Non-pigmented ciliary epithelial cell (primary cell): ENCODE measurements around the gene PRKCH.

Source experiments
- DNase-seq: peaks from one replicate; pipeline ENCODE4 v3.0.0-alpha.2; 2010; ENCODE audit warnings: low read depth

The PRKCH gene

GRCh38 chr14:61368114-61368710, 46.8 kb downstream of the PRKCH start:
- no peak for DNase-seq

- DNase-seq: no peak
Measured at GRCh38 chr14:61368781-61369453, 47.5 kb downstream of the PRKCH start.

- DNase-seq: no peak
Measured at GRCh38 chr14:61369454-61369810, 48.1 kb downstream of the PRKCH start.

GRCh38 chr14:61372379-61372778, 51.0 kb downstream of the PRKCH start:
- no peak for DNase-seq

GRCh38 chr14:61372842-61373555, 51.6 kb downstream of the PRKCH start:
- no peak for DNase-seq

GRCh38 chr14:61374284-61374683, 52.9 kb downstream of the PRKCH start:
- no peak for DNase-seq

- DNase-seq: no peak
Measured at GRCh38 chr14:61375218-61375617, 53.8 kb downstream of the PRKCH start.

- no peak for DNase-seq
Measured at GRCh38 chr14:61376314-61376713, 54.9 kb downstream of the PRKCH start.

GRCh38 chr14:61377749-61378148, 56.4 kb downstream of the PRKCH start:
- no peak for DNase-seq

GRCh38 chr14:61379639-61380184, 58.3 kb downstream of the PRKCH start:
- DNase-seq: no peak

GRCh38 chr14:61380984-61381383, 59.6 kb downstream of the PRKCH start:
- no peak for DNase-seq

GRCh38 chr14:61381553-61381952, 60.2 kb downstream of the PRKCH start:
- no peak for DNase-seq

GRCh38 chr14:61382842-61383241, 61.5 kb downstream of the PRKCH start:
- DNase-seq: no peak

- no peak for DNase-seq
Measured at GRCh38 chr14:61385002-61385685, 63.8 kb downstream of the PRKCH start.

GRCh38 chr14:61386173-61386772, 64.9 kb downstream of the PRKCH start:
- no peak for DNase-seq

- no peak for DNase-seq
Measured at GRCh38 chr14:61387076-61387475, 65.7 kb downstream of the PRKCH start.

GRCh38 chr14:61388173-61388975, 67.0 kb downstream of the PRKCH start:
- no peak for DNase-seq

- no peak for DNase-seq
Measured at GRCh38 chr14:61388976-61389576, 67.7 kb downstream of the PRKCH start.

GRCh38 chr14:61391119-61391518, 69.7 kb downstream of the PRKCH start:
- no peak for DNase-seq

- no peak for DNase-seq
Measured at GRCh38 chr14:61392297-61392696, 70.9 kb downstream of the PRKCH start.

- DNase-seq: no peak
Measured at GRCh38 chr14:61394542-61394941, 73.2 kb downstream of the PRKCH start.
